Stimulated activated CD8-positive, alpha-beta memory T cell treated with anti-CD3 and anti-CD28 coated beads, Interleukin-7, amount 100 ng/mL, for 1 hour (primary cell): Measurements from ENCODE around the gene WDR53.
"Not testable (repeated sequence)": the region's sequence is repeated elsewhere in the genome, so short reads cannot be mapped to it uniquely, and the experiment has no call there.

Experiments
- DNase-seq, 2 donors: peaks; one replicate each; pipeline ENCODE4 v3.0.0-alpha.2; 2020; ENCODE audit warnings: low read depth in 2 of 2

Gene WDR53

GRCh38 chr3:196559826-196560225 is 8.5 kb downstream of the WDR53 start:
- no peak for DNase-seq

DNA sequence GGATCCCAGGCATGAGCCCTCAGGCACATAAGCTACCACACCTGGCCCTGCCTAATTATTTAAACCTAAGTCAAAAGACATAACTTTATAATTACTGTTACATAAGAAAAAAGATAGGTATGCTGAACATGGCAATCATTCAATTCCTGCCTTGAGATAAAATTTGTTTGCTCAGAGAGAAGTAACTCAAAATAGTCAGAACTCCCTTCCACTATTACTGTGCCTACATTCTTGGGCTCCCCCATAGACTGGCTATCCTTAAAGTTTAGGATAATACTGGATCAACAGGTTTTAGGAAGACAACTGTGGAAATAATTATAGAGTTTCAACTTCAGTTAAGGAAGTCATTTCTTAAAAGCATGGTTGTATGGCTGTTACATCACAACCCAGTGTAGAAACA is 9.9 kb downstream of the WDR53 start:
- no peak for DNase-seq

DNA sequence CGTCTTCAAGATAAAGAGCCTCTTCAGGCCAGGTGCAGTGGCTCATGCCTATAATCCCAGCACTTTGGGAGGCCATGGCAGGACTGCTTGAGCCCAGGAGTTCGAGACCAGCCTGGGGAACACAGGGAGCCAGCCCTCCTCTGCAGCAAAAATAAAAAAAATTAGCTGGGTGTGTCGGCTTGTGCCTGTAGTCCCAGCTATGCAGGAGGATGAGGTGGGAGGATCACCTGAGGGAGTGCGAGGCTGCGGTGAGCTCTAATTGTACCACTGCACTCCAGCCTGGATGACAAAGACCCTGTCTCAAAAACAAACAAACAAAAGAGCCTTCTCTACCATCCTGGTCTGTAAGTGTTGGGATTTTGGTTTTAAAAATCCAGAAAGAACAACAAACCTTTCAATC is 11.1 kb downstream of the WDR53 start:
- DNase-seq: no peak

DNA sequence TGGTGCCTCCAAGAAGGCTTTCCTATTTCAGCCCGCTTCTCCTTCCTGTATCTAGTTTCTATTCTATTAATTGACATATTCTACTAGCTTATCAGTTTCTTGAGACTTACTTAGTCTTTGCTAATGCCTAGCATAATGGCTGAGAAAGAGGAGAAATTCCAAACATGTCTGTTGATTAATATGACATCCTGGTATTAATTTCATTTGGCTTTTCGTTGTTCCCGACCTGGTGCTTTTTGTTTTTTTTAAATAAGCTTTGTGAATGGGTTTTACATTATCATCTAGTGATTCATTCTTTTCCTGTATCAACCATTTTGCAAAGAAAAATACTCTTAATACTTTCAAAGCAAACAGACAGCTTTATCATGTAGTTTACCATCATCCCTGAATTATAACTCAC is 13.1 kb downstream of the WDR53 start:
- no peak for DNase-seq

- no peak for DNase-seq
Measured at GRCh38 chr3:196554205-196554604, 14.1 kb downstream of the WDR53 start.

- DNase-seq: no peak
Measured at GRCh38 chr3:196553551-196553950, 14.8 kb downstream of the WDR53 start.

DNA sequence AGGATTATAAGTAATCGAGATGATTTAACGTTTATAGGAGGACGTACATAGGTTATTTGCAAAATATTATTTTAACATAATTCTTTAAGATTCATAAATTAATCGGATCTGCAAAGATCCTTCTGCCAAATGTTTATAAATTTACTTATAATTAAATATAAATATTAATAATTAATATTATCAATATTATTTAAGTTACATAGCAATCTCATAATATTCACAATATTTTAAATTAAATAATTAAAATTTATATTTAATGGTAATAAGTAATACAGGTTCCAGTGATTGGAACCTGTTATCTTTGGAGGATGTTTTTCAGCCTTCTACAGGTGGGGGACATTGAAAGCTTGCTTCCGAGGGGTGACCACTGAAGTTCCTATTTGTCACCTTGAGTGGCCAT is 16.1 kb downstream of the WDR53 start:
- DNase-seq: no peak

DNA sequence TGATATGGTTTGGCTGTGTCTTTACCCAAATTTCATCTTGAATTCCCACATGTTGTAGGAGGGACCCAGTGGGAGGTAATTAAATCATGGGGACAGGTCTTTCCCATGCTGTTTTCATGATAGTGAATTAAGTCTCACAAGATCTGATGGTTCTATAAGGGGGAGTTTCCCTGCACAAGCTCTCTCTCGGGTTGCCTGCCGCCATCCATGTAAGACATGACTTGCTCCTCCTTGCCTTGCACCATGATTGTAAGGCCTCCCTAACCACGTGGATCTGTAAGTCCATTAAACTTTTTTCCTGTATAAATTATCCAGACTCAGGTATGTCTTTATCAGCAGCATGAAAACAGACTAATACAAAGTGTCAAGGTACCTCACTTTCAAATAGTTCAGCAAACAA is 18.2 kb downstream of the WDR53 start:
- DNase-seq: not testable (repeated sequence)

DNA sequence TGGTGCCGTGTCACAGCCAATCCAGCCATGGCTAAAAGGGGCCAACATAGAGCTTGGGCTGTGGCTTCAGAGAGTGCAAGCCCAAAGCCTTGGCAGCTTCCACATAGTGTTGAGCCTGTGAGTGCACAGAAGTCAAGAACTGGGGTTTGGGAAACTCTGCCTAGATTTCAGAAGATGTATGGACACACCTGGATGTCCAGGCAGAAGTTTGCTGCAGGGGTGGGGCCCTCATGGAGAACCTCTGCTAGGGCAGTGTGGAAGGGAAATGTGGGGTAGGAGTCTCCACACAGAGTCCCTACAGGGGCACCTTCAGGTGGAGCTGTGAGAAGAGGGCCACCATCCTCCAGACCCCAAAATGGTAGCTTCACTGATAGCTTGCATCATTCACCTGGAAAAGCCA is 19.0 kb downstream of the WDR53 start:
- DNase-seq: not testable (repeated sequence)

GRCh38 chr3:196547067-196547466 is 21.3 kb downstream of the WDR53 start:
- DNase-seq: no peak

DNA sequence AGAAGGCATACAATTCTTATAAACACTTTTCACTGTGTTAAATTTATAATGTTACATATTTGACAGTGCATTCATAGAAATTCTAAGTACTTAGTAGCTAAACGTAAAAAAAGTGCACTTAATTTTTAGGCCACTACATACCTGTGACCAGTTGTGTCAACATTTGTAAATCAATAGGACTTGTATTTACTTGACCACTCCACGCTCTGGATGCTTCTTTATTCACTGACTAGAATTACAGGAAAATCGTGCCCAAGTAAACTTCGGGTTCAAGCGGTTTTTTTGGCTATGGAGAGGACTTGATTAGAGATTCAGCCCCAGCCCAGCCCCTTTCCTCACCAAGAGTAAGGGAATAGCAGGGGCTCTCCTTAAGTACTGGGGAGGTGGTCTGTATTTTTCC is 21.8 kb downstream of the WDR53 start:
- no peak for DNase-seq

DNA sequence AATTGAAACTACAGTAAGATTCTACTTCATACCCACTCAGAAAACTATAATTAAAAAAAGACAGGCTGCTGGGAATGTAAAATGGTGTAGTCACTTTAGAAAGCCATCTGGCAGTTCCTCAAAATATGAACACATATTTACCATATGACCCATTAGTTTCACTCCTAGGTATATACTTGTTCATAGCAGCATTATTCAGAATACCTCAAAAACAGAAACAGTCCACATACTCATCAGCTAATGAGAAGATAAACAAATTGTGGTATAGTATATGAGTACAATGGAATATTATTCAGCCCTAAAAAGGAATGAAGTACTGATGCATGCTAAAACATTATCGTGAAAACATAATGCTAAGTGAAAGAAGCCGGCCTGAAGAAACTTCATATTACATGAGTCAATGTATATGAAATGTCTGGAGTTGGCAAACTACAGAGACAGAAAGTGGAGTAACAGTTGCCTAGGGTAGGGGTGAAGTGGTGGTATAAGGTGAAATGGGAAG is 23.8 kb downstream of the WDR53 start:
- no peak for DNase-seq

- no peak for DNase-seq
Measured at GRCh38 chr3:196541684-196542445, 26.5 kb downstream of the WDR53 start.

DNA sequence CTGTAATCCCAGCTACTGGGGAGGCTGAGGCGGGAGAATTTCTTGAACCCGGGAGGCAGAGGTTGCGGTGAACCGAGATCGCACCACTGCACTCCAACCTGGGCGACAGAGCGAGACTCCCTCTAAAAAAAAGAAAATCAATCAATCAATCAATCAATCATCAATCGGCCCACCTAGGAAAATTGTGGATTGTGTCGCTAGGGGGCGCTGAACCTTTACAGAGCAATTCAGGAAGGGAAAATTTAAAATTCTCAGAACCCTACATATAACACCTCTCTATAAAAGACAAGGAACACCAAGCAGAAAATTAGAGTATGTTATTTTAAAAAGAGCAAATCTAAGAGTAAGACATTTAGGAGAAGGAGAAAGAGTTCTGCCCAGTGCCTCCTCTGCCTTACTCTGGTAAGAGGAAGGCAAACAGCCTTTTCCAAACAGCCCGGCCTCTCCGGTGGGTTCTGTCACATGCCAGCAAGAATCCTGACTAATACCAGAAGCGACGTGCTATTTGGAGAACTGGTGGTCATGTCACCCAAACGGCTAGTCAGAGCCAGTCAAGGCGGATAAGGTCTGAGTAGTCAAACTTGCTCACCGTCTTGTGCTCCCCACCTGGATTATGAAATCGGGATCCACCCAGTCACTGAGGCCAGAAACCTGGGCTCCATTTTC is 30.9 kb downstream of the WDR53 start:
- peak; percentile 22 to 52 for DNase-seq

DNA sequence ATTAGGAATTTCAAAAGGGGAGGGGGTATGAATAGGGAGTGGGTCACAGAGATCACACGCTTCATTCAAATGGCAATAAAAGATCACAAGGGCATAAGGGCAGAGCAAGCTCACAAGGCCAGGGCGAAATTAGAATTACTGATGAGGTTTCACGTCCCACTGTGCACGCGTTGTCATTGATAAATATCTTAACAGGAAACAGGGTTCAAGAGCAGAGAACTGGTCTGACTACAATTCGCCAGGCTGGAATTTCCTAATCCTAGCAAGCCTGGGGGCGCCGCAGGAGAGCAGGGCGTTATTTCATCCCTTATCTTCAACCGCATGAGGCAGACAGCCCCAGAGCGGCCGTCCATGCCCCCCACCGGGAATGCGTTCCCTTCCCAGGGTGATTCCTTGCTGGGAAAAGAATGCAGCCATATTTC is 35.1 kb downstream of the WDR53 start:
- DNase-seq: no peak

GRCh38 chr3:196531418-196531817 is 36.9 kb downstream of the WDR53 start:
- no peak for DNase-seq

DNA sequence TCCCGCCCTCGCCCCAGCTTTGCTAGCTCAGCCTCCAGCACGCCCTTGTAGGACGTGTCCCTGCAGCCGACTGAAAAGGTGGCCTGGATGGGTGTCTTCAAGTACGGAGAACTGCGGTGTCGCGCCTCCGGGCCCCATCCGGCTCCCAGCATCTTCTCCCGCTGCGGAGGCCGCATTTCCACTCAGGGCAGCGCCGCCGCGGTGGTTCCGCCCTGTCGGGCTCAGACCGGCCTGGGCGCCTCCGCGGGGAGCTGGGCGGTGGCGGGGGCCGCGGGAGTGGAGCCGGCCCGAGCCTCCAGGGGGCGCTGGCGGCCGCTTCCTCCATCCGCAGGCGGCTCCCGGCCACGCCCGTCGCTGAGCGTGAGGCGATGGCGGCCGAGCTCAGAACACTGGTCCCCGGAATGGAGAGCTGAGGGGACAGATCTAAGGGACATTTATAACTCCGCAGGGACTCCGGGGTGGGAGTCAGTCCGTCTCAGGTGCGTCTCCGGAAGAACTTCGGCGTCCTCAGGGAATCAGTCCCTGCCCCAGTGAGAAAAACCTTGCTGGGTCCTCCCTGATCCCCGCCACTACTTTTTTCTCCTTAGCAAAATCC is 39.6 kb downstream of the WDR53 start:
- DNase-seq: peak; percentile 48 to 72

DNA sequence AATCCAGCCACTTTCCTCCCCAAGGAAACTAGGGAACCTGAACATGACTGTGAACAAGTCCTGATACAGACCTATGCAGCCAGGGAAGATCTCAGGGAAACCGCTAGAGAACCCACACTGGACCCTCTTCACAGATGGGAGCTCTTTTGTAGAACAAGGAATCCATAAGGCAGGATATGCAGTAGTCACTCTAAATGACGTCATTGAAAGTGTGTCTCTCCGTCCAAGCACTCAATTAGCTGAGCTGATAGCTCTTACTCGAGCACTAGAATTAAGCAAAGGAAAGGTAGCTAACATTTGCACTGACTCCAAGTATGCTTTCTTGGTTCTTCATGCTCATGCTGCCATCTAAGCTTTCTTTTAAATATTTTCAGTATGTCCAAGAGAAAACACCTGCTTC is 43.2 kb downstream of the WDR53 start:
- DNase-seq: no peak

GRCh38 chr3:196524527-196524926 is 43.8 kb downstream of the WDR53 start:
- no peak for DNase-seq

DNA sequence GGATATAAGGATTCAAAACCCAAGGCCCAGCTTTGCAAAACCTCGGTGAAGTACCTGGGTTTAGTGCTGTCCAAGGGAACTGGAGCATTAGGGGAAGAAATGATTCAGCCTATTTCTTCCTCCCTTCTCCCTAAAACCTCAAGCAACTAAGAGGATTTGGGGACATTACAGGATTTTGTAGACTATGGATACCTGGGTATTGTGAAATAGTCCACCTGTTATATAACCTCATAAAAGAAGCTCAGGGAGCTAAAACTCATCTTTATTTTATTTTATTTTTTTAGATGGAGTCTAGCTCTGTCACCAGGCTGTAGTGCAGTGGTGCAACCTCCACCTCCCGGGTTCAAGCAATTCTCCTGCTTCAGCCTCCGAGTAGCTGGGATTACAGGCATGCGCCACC is 44.5 kb downstream of the WDR53 start:
- DNase-seq: no peak

DNA sequence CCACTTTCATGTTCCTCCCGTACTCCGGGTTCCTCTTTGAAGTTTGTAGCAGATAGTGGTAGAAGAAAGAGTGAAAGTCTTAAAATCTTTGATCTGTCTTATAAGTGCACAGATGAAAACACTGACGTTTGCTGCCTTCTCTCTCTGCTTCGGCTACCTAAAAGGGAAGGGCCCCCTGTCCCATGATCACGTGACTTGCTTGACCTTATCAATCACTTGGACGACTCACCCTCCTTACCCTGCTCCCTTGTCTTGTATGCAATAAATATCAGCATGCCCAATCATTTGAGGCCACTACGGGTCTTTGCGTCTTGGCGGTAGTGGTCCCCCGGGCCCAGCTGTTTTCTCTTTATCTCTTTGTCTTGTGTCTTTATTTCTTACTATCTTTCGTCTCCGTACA is 47.1 kb downstream of the WDR53 start:
- DNase-seq: not testable (repeated sequence)

- DNase-seq: no peak
Measured at GRCh38 chr3:196519718-196520082, 48.7 kb downstream of the WDR53 start.
